NCI-H460 (cell line): ENCODE results near the gene MAPK10. TPM values are rescaled to one million over a fixed set of nuclear protein-coding genes. Genes with fewer than 3 reads are reported as not detected.

Source experiments
- DNase-seq: peaks from one replicate; pipeline ENCODE4 v3.0.0-alpha.2; 2016; ENCODE audit warnings: low read depth; ENCODE audit errors: extremely low read depth
- total RNA-seq: library from RNA; depleted of rRNA; stranded (reverse); fragments of >200 nt; shearing (Covaris generic); gene quantifications from 2 replicates; pipeline ENCODE4 v1.2.3, GENCODE V29; 2014

Gene MAPK10
- total RNA-seq, 1 experiment from 2014 or later, result 0.10 TPM

DNA sequence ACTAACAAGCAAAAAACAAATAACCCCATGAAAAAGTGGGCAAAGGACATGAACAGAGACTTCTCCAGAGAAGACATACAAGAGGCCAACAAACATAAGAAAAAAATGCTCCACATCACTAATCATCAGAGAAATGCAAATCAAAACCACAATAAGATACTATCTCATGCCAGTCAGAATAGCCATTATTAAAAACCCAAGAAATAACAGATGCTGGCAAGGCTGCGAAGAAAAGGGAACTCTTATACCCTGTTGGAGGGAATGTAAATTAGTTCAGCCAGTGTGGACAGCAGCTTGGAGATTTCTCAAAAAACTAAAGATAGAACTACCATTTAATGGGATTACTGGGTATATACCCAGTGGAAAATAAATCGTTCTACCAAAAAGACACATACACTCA lies 79.6 kb downstream of the MAPK10 start:
- DNase-seq, result no peak

DNA sequence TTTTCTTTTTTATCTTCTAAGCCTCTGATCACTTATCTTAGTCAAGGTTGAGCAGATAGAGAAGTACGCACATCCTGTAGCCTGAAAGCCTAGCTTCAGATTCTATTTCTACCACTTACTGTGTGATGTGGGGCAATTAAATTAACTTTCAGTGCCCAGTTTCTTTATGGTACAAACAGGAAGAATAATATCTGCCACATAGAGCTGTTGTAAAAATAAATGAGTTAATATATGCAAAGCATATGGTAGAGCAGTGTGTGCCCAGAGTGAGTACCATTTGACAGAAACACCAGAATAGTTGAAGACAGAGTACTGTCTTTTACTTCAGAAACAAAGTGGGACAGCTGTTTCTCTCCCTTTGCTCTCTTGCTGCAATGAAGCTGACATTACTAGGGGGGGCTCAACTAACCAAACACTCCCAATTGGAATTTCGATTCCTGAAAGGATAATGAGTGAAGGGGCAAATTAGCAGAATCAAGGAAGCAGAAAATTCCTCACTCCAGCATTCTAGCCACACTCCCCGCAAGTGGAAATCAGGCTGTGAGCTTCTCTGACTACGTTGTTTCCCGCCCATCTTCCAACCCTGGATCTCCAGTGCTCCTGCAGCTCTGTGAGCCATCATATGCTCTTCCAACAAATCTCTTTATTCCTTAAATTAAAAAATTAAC lies 80.4 kb downstream of the MAPK10 start:
- no peak for DNase-seq

DNA sequence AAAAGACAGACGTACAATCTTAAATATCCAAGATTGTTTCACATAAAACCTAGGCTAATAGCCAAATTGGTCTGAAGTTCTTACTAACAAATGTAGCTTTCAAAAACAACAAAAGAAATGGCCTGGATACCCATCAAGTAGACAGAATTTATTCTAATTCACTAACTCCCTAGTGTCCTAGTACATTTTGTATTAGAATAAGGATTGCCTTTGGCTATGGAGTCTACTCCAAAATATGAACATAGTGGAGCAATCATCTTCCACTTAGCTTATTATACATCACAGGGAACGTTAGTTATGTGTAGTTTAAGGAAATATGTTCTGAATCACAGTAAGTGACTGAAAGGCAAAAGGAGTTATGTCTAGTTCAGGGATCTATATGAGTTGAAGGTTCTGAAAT lies 81.7 kb downstream of the MAPK10 start:
- no peak for DNase-seq

DNA sequence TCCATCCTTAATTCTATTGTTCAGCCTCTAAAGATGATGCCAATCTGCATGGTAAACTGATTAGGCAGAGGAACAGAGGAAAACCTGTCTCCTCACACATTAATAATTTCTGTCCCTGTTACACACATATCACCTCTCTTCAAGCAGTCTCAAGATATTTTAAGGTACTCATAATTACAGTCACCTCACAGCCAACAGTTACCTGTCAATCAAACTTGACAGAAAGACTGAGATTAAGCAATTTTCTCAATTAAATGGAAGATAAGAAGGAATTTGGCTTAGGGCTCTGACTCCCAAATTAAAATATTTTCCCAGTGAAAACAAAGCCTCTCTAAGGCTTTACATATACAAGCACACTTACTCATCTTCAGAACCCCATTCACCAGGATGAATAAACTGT lies 85.2 kb downstream of the MAPK10 start:
- DNase-seq, result no peak

DNA sequence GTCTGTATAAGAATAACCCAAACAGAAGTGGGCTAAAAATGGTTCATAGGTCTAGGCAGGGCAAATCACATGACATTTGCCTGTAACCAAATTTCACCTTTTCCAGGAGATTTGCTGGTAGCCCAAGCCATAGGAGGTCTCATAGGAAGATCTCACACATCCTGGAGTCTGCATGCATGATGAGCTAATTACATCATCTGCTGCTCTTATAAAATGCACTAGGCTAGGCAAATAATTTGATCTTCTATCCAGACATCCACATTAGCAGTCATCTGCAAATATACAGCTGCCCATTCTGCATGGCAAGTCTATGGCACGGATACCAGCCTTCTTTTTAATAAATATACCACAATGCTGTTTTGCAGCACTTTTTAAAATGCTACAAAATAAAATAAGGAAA lies 87.2 kb downstream of the MAPK10 start:
- DNase-seq, result no peak

DNA sequence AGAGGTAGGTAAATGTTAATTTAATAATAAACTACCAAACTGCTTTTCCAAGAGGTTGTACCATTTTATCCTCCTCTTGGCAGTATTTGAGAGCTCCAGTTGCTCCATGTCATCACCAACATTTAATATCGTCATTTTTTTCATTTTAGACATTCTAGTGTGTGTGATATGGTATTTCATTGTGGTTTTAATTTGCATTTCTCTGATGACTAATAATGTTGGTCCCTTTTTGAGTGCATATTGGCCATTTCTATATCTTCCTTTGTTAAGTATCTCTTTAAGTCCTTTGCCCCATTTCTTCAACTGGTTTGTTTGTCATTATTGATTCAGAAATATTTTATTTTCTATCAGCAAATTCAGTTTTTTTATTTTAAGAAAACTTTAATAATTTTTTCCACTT lies 88.8 kb downstream of the MAPK10 start:
- DNase-seq, result no peak

DNA sequence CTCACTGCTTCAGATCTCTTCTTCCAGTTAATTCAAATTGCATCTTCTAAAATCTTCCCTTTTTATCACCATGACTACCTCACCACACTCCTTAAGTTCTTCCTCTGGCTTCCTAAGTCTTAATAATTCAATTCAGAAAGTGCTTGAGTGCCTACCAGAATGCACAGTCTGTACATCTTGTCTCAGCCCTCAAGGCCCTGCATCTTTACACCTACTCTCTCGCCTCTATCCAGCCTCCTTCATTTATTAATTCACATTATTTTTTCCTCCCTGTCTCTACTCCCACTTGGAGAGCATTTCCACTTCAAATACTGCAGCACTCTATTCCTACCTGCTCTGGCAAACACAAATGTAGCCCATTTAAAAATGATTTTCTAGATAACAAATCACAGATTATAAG lies 90.5 kb downstream of the MAPK10 start:
- no peak for DNase-seq

DNA sequence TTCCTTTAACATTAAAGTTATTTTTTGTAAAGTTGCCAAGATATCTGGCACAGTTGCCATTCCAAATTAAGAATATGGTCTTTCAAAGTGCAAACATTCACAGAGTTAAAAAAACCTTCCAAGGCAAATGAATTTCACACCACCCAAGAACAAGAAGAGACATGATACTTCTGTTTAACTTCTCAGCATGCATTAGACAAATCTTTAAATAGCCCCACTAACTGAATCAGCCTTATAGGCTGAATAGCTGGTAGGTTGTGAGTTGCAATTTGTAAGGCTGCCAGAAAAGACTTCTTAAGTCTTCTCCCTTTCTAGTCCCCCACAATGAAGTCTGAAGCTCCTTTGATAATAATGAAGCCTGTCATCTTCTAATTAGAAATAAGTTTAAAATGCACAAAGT lies 95.6 kb downstream of the MAPK10 start:
- no peak for DNase-seq

DNA sequence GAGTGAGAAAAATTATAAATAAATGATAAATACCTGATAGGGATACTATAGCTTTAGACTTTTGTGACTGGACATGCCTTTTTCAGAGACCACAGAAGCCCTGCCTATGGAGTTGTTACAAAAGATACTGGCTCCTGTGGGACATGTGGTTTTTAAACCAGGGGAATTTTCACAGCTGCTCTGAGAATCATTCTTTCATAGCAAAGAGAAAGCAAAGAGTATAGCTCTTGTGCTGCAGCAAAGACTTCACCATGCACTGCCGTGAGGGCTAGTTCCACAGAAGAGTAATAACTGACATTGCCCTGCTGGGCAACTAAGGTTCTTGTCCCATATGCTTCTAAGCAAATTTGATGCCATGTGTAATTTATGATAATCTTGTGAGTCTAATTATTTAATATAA lies 98.2 kb downstream of the MAPK10 start:
- DNase-seq, result no peak

DNA sequence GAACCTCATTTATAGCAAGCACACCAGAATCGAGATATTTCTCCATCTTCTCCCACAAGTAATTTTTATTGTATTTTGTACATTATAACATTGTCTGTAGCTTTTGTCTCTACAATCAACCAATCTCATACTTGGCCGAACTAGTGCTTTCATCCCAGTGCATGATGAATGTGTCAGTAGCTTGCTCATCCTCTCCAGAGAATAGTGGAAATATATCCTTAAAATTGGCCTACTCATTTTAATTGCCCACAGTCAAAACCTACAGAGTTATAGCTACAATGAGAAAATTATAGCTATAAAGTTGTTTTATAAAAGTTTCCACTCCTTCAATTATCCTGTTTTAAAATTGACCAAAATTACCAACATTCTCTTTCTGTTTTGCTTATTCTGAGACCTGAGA lies 103.8 kb downstream of the MAPK10 start:
- DNase-seq, result no peak

DNA sequence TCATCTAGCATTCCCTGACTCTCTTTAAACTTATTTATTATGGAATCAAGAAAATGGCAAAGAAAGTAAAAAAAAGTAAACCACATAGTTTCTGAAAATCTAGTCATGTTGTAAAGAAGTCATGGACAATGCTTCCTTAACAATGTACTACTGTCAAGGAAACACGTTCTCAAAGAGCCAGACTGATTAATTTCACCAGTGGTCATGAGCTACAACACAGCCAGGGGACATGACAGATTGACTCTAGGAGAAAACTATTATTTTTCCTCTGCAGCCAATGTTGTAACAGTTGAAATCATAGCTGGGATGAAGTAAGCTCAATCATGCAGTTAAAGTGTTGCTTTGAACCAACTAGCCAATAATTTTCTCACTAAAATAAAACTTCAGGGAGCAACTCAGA lies 109.2 kb downstream of the MAPK10 start:
- no peak for DNase-seq

DNA sequence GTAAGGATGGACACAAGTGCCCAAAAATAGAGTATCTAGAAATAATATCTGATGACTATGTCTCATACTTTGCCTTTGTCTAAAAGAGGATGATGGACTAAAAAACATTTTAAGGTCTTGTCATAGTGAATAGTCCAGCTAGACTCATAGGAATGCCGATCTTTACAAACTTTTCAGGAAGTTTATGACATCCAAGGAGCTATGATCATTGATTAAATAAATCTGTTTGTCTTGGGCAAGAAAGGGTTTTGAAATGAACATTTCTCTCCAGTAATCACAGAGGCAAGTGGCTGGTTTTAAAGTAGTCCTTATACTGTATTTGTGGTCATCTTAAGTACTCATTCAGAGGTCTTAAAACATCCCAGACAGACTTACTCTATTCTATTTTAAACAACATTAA lies 109.8 kb downstream of the MAPK10 start:
- no peak for DNase-seq

DNA sequence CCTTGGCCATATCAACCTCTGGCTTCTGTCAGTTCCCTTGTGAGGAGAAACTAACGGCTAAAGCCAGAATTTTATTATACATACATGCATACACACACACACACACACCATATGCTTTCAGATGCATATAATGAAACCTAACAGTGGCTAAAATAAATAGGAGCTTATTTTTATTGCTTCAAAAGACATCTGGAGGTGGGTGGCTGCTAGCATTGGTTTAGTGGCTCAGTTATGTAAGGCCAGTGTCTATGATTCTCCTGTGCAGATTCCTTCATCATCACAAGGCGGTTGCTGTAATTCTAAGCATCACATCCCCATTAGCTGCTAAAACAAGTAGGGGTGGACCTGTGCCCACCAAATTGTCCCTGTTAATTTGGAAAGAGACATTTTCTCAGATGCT lies 110.8 kb downstream of the MAPK10 start:
- no peak for DNase-seq

DNA sequence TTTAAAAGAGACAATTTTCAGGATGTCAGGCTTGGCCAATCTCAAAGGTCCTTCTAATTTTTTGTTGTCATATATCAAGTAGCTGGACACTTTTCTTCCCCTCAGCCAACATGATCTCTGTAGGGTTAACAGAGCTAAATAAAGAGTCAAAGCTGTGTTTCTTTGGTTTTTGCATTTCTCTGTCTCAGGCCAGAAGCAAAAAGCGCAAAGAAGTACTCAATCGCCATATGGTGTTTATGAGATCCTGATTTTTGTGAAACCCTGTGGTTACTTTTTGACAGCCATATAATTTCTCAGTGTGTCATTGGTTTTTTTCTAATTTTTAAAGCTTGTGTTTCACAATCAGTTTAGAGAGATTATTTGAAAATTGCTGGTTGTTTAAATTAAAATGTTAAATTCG lies 111.9 kb downstream of the MAPK10 start:
- DNase-seq, result no peak

DNA sequence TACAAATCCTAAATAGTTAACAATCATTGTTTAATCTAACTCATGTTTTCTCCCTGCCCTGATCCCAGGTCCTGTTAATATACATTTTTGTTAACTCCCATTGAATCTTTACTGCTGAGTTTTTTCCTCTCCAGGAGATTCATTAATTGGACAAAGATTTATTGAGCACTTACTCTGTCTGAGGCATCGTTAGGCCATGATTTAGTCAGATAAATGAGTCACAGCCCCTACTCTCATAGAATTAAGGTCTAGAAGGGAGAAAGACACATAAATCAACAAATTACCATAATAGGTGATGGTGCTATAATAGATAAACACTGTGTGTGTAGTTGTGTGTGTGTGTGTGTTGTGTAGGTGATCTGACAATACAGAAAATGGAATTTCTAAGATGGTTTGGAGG lies 112.5 kb downstream of the MAPK10 start:
- DNase-seq, result no peak

DNA sequence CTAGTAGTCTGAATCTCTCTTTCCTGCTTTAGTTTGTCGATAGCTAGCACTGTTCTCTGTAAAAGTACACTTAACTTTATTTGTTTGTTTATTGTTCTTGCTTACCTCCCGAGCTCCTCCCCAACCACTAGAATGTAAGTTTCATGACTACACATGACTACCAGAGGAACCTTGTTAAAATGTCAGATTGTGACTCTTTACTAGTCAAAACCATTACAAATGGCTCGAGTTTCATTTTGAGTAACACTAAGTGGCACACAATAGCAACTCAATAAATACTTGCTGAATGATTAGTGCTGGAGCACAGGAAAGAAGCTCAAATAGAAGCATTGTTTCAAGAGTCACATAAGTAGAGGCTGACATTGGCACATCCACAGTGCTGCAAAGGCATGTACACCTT lies 116.1 kb downstream of the MAPK10 start:
- no peak for DNase-seq

DNA sequence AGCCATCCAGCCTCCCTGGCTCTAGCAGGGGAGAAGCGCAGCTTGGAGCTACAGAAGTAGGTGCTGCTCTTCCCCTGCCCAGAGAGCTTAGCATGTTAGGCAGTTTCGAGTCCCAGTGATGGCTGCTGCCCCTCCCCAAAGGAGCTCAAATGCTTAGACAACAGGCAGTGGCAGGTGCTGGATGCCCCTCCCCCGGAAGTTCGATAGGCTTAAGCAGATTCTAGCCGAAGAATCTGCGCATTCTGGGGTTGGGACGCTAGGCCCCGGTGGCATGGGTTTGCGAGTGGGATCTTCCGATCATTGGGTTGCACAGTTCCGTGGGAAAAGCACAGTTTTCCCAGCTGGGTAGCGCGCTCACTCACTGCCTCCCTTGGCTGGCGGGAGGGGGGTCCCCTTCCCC lies 117.2 kb downstream of the MAPK10 start:
- DNase-seq, result no peak

DNA sequence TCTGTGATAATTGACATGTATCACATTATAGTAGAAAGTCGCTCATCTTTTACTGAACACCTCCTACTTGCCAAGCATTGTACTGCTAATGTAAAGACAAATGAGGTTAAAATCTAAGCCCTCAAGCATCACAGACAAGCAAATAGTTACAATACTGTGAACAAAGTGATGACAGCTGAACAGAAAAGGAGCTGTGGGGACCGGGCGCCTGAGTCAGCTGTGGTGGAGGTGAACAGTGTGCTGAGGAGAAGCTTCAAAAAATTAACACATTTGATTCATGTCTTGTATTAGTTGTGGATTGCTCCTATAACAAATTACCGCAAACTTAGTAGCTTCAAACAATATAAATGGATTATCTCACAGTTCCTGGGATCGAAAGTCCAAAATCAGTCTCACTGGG lies 124.3 kb downstream of the MAPK10 start:
- DNase-seq, result no peak

DNA sequence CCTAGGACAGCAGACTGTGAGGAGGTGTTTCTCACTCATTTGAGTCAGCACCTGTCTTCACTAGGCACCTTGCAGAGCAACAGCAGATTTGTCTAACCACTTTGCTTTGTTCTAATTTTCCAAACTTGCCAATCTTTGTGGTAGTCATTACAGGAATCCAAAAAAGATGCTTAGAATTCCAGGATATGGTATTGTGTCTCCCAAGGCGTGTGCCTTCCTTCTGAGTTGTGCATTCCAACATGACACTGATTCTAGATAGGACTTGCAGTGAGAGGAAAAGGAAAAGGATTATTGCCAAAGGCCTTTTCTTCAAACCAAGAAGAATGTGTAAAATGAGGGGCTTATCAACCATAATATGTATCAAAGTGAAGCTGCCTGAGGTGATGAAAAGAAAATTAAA lies 126.2 kb downstream of the MAPK10 start:
- no peak for DNase-seq

DNA sequence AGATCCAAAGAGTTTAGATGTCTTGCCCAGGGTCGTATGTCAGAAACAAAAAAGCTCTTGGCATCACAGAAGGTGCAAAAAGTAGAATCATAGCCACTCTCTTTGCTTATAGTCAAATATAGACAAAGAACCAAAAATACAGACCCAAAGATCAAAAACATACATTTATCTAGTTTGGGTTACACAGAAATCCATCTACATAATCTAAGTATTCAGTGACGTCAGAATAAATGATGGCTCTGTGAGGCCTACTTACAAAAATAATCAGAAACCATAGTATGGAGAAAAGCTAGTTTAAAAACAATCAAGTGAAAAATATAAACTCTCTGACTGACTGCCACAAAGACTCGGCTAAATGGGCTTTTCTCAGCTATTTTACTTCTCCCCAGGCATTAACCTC lies 126.8 kb downstream of the MAPK10 start:
- no peak for DNase-seq

DNA sequence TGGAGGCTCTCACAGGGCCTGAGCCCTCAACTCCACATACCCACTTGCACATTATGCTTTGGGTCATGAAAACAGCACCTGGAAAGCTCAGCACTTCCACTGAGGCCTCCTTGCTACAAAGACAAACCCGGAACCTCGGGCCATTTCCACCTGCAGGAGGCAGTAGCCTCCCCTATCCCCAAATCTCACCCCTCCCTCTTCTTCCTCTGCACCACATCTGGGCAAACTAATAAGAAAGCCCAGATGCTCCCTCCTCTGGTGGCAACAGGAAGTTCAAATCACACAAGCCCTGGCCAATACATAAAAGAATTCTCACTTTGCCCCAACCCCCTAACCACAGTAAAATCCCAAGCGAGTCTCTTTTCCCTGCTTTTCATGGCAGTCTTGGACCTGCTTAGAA lies 136.4 kb downstream of the MAPK10 start:
- peak; percentile 39 for DNase-seq

DNA sequence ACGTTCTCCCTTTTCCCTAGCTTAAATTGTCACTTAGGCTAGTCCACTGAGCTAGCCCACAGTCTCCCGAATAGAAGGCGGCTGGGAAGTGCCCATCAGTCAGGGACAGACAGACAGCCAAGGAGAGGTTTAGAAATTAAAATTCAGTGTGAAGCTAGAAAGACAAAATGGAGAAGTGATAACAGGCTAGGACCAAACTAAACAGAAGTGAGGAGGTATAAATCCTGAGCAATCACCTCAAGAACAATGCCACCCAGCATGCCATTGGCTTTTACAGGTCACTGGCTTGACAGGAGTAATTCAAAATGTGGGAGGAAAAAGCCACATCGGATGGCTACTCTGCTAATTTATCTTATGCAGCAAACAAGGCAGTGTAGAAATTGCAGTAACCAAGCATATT lies 138.9 kb downstream of the MAPK10 start:
- no peak for DNase-seq

DNA sequence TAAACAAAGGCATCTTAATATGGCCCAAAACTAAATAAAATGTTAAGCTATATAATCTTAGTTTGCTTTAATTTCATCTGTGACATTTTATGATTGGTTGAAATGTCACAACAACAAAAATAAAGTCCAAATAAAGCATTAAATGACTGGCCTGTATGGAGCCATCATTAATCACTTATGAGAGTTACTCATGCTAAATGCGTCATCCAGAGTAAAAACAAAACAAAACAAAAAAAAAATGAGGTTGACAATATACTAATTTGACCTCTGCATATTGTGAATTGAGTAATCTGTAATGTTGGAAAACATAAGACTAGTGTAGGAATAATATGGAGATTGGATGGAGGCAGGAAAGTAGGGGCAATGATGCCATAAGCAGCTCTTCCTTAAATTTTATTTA lies 139.7 kb downstream of the MAPK10 start:
- peak; percentile 64 for DNase-seq
